GM21447 (cell line): ENCODE measurements around the gene SLC12A7.
"Not testable (repeated sequence)": the region's sequence is repeated elsewhere in the genome, so short reads cannot be mapped to it uniquely, and the experiment has no call there.

Experiments
- ATAC-seq: cut with Tn5 transposase; IDR thresholded peaks from one replicate; pipeline ENCODE4 v1.9.1; 2021; ENCODE audit not compliant: unreplicated experiment

The SLC12A7 gene

DNA sequence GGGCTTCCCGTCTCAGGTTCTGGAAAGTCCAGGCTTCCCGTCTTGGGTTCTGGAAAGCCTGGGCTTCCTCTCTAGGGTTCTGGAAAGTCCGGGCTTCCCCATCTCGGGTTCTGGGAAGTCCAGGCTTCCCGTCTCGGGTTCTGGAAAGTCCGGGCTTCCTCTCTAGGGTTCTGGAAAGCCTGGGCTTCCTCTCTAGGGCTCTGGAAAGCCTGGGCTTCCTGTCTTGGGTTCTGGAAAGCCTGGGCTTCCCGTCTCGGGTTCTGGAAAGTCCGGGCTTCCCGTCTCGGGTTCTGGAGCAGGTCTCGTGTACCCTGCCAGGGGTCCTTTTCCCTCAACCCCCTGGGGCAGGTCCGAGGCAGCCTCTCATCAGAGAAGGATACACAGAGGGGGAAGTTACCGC lies 28.8 kb downstream of the SLC12A7 start:
- not testable (repeated sequence) for ATAC-seq

DNA sequence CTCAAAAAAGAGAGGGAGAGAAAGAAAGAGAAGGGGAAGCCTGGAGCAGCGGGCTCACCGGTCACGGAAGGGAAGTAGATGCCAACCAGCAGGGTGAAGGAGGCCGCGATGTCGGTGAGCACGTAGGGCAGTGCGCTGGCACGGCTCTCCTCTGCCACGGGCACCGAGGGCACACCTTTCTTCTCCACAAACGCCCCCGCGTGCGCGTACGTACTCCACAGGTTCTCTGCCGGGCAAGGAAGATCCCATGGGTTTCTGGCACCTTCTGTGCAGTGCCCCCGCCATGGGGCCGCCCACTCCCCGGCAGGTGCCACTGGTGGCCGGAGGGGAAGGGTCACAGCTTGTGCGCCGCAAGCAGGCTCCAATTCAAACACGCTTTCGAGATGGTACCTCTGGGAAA lies 30.3 kb downstream of the SLC12A7 start:
- ATAC-seq, result no peak

DNA sequence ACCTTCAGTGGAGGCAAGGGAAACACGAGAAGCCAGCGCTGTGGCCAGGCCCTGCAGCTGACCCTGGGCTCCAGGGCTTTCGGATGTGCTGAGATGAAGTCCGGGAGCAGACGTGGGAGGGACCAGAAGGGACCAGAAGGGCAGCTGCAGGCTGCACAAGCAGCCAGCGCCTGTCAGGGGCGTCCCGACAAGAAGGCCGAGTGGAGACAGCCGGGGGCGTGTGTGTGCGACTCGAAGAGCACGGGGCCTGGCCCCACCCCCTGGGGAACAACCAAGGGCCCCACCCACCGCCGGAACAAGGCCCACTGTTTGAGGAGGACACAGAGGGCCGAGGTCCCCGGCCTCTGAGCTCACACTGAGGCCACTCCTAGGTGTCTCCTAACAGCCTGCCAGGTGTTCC lies 31.4 kb downstream of the SLC12A7 start:
- no peak for ATAC-seq

DNA sequence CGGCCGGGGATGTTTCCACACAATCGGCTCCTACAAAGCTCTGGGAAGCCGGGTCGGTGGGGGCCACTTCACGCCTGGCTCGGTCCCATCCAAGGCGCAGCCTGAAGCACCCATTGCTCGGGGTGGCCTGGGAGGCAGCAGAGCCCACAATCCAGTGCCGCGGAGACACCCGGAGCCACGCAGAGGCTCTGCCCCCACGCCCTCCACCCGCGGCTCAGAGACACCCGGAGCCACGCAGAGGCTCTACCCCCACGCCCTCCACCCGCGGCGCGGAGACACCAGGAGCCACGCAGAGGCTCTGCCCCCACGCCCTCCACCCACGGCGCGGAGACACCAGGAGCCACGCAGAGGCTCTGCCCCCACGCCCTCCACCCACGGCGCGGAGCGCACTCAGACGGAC lies 31.9 kb downstream of the SLC12A7 start:
- ATAC-seq, result no peak

DNA sequence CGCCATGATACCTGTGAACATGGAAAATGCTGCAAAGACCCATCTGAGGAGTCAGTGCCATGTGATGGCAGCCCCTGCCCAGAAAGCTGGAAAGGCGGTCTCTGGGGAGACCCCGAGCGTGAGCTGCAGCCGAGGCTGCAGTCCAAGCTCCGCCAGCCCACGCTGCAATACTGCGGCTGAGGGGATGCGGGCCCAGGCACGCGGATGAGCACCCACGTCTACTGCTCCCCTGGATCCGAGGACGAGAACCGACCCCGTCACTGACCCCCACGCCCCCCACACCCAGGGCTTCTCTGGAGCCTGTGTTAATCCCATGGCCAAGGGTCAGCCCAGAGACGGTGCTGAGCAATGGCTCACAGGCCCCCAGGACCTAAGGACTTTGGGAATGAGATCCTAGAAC lies 32.4 kb downstream of the SLC12A7 start:
- no peak for ATAC-seq

DNA sequence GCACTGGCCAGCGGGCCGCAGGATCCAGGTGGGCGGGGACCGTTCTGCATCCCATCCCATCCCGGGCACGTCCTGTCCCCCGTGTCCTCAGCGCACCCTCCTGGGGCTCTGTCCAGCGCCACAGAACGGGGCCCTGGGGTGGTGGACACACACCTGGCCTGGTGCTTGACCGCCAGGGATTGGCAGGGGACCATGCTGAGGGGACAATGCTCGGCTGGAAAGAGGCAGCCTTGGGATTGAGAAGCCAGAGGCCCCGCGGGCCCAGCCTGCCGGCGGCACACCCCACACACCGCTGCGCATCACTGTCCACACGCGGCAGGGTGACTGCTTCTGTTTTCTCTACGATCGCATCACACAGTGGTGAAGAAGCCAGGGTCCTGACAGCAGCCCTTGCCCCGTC lies 33.0 kb downstream of the SLC12A7 start:
- no peak for ATAC-seq

DNA sequence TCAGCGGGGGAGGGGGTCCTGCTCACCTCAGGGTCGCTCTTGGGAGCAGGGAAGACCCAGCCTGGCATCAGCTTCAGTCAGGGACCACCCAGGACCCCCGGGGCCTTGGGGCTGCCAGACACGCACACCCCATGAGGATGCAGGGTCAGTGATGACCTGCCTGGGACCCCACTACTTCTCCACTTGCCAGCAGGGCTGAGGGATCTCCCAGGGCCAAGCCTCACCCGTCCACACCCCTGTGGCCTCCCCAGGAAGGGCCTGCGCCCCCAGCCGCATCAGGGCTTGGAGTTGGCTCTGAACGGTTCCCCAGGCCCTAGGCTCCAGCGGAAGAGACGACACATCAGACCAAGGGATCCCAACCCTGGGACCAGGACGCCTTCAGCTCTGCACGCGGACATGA lies 33.7 kb downstream of the SLC12A7 start:
- ATAC-seq, result no peak

DNA sequence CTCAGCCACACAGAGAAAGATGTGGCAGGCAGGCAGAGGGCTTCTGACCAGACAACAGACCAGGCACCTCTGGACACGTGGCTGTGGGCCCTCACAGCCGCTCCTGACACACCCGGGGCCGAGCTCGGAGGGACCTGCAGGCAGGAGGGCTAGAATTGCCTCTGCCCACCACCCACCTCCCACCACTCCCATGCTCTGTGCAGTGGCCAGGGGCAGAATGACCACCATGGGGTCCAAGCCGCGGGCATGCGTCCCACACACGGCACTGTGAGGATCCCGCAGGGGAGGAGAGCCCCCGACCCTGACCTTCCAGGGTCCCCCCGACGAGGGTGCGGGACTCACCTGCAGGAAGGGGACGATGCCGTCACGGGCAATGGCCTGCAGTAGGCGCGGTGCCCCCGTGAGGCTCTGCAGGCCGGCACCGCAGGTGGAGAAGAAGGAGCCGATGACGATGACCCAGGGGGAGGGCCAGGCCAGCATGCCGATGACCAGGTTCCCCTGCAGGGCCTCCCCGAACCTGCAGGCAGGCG lies 34.3 kb downstream of the SLC12A7 start:
- ATAC-seq, result no peak

DNA sequence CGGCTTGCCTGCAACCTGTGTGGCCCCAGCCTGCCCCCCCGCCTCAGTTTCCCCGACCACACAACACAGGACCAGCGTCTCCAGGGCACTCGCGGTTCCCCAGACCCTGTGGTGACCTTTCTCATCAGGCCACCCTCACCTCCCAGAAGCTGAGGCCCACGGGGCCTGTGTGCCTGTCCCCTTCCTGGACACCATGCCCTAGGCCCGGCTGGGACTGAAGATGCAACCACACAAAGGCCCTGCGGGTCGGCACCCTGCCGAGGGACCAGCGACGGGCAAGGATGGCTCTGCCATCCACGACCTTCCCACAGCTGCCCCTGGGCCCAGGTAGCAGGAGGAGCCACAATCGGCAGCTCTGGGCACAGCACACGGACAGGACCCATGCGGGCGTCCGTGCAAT lies 34.8 kb downstream of the SLC12A7 start:
- ATAC-seq, result no peak

DNA sequence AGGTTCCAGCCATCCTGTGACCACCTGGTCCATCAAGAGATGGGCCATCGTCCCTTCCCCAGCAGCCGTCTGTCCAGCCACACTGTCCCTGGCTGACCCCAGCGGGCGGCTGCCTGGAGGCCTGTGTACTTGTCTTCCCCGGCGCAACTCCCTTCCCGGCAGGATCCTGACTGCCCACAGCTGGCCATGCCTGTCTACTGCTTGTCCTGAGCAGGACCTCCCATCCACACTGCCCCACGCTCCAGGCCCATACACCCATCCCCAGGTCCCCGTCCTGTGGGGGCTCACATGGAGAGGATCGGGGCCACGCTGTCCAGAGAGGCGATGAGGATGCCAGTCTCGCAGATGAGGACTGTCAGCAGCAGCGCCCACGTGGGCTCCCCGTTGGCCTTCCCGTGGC lies 35.5 kb downstream of the SLC12A7 start:
- no peak for ATAC-seq

DNA sequence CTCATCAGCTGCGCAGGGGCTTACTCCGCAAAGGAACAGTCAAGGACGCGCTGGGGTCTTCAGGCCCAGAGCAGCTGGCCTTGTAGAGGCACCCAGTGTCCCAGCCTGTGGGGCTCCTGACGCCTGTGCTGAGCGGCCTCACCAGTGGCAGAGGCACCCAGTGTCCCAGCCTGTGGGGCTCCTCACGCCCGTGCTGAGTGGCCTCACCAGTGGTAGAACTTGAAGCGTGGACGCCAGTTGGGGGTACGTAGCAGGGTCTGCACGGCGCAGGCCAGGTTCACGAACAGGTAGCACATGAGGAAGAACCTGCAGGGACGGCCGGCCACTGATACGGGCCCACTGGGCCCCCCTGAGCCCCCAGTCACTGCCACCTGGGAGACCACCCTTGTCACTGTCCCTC lies 35.9 kb downstream of the SLC12A7 start:
- ATAC-seq, result no peak

DNA sequence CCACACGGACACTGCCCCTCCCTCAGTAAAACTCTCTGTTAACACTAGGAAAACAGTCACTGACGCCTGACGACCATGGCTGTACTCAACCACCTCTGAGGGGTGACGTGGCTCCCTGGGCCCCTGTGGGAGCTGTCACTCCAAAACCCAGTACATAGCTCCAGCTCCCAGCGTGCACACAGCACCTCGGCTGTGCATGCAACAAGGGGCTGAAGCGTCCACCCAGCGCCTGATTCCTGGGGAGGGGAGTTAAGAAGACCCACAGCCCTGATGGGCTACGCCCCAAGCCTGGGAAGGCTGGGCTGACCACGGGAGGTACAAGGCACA lies 36.3 kb downstream of the SLC12A7 start:
- no peak for ATAC-seq

DNA sequence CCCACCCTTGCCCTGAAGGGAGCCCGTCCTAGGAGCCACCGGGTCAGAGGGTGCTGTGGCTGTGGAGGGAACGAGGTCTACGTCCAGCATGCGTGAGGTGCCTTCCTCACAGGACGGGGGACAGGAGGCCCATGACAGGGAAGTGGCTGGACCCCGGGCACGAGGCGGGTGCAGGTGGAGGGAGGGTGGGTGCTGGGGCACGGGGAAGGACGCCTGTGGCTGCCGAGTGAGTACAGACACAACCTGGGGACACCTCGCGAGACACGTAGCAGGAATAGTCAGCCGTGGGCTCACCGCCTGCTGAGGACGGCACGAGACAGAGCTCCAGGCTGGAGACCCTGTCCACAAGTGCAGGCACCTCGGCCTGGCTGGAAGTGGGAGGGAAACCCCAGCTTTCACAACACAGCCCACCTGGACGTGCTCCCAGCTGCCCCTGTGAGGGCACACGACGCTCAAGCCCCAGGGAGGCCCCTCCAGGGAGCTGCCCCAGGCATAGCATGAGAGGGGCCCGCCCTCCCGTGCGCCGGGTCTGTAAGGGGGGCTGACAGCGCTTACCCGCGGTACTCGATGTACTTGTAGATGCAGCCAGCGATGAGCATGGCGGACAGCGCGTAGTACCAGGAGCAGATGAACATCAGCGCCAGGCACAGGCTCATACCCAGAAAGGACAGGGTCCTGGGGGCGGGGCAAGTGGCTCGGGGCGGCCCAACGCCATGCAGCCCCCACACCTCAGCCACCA lies 36.9 kb downstream of the SLC12A7 start:
- ATAC-seq, result no peak

DNA sequence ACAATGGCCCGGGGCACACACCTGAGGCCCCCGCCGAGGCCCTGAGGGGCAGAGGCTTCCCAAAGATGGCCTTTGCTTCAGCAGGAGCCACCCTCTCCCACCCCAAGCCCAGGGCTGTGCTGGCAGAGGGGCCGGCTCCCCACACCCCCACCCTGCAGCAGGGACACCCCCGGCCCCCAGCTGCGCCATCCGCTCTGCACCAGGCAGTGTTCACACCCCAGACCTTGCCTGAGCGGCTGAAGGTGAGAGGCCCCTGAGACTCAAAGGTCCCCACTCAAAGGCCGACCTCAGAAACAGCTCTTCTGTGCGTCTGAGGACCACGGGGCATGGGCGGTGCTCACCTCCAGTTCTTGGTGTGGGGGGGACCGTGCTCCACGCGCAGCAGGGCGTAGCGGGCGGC lies 37.6 kb downstream of the SLC12A7 start:
- ATAC-seq, result no peak

DNA sequence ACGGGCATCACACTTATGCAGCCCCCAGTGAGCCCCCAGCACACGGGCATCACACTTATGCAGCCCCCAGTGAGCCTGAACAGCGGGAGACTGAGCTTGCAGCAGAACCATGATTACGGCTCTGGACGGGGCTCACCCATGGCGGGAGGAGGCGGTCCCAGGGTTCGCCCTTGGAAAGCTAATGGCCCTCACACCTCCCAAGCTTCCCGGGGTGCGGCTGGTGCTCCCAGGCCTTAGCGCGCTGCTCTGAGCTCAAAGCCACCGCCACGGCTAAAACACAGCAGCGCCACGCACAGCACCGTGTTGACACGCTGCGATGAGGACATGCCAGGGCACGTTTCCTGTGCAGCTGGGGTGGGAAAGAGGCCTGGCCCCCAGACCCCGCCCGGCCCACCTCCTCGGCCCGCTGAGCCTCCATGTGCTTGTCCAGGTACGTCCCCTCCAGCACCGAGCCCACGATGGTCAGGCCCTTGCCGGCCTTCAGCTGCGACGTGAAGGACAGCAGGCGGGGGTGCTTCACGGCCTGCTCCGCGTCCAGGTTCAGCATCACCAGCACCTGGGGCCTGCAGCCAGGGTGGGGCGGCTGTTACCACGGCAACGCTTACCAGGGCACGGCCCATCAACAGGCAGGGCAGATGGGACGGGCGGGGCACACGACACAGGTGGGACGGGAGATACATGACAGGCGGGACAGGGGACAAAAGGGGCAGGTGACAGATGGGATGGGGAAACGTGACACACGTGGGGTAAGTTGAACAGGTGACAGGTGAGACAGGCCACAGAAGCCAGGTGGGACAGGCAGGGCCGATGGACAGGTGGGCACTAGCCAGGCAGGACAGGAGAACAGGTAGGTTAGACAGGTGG lies 38.4 kb downstream of the SLC12A7 start:
- ATAC-seq, result no peak

DNA sequence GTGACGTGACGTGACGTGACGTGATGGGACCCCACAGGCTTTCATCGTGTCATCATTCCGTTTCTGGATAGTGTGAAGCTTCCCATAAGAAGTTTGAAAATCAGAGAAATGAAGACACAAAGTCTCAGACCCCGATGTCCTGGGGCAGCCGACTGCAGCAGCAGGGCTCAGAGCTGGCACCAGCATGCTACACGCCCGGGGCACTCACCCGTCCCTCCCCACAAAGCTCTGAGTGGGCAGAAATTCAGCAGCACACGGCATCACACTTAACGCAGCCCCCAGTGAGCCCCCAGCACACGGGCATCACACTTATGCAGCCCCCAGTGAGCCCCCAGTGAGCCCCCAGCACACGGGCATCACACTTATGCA lies 42.2 kb downstream of the SLC12A7 start:
- ATAC-seq, result no peak

DNA sequence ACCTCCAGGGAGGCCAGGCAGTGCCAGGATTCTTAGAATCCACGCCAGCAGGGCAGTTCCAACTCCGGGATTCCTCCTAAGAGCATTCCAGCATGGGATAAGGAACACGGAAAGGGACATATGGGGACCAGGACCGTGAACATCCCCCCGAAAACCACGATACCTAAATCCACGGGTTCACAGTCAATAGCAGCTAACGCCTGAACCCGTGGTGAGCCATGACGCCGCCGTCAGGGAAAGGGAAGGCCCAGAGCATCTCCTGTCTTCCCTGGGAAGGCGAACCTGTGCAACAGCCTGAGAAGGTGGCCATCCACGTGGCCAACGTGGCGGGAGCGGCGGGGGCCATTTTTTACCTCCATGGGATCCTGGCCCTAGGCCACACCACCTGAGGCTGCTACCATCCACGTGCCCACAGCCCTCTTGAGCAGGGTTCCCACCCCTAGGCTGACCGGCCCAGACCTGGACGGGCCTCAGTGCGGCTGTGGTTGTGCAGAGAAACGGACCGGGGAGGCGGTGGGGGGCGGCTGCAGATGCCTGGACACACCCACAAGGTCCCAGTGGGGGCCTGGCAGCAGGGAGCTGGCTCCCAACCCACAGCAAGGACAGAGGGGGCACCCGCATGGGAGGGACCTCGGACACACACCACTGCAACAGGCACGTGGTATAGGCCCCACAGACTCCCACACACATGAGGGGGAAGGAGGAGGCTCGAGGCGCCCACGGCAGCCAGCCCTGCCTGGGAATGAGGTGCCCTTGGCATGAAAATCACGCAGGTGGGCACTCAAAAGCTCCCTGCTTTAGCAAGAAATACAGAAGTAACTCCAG lies 42.8 kb downstream of the SLC12A7 start:
- no peak for ATAC-seq

DNA sequence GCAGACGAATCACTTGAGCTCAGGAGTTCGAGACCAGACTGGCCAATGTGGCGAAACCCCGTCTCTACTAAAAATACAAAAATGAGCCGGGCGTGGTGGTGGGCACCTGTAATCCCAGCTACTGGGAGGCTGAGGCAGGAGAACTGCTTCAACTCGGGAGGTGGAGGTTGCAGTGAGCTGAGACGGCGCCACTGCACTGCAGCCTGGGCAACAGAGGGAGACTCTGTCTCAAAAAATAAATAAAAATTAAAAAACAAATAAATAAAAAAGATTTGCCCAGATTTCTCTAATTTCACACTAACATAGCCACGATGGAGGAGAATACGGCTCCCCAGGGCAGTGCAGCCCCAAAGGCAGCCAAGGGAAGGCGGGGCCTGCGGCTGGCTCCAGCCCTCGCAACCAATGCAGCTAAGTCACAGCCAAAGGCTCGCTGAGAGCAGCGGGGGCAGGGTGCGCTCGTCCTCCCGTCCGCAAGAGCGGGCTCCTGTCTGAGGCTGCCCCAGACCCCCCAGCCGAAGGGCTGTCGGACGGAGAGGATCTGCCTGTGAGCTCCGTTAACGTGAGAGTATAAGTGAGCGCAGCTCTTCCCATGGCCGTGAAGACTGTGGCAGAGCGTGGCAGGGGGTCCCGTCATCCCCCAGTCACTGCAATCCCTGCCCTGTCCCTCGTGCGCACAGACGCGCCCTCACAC lies 43.5 kb downstream of the SLC12A7 start:
- no peak for ATAC-seq

DNA sequence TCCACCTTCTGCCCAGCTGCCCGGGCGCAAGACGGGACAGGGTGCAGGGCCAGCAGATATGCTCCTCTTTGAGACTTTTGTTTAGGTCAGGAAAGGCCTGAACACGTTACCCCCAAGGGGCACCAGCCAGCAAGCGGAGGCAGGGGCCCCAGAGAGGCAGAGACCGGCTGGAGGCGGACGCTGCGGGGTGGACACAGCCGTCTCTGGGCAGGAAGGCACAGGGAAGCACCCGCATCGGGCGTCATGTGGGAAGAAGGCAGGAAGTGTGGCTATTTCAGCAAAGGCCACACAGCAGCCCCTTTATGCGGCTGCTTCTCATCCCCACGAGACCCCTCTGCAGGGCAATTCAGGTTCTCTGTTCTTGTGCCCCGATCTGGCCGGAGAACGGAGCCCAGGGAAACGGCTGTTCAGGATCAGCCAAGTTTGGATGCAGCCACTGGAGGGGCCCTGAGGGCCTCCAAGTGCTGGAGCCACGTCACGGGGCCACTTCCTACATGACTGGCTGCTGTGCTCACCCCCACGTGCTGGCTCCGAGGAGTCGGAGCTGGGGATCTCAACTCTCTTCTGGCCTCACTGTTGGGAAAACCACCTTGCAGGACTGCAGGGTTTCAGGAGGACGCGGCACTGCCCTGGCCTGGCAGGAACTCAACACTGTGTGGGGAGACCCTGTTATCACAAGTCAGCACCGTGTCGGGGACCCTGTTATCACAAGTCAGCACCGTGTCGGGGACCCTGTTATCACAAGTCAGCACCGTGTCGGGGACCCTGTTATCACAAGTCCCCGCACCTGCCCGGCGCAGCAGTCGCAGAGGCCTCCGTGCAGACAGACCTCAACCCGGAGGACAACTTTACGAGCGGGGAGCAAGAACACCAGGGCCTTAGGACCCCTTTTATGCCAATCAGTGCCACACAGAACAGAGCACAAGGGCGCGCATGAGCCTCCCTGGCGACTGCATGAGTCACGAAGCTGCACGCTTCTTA lies 44.4 kb downstream of the SLC12A7 start:
- no peak for ATAC-seq

DNA sequence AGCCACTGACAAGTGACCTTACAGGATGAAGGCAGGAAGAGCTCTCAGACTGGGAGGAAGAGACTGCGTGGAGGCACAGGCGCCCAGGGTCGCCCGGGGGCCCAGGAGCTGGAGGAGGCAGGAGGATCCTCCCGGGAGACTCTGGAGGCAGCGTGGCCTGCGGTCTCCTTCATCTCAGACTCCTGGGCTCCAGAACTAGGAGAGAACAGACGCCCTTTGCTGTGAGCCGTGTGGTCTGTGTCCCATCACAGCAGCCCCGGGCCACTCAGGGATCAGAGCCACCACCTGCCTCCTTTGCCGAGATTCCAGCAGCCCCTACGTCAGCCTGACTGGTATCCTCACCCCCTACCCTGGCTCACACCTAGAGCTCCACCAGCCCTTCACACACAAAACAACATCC lies 45.2 kb downstream of the SLC12A7 start:
- ATAC-seq, result no peak
